ENCODE measurements around the gene NPVF. TPM values are rescaled to one million over a fixed set of nuclear protein-coding genes. Genes with fewer than 3 reads are reported as not detected.

Gene NPVF
- polyA plus RNA-seq, 1 donor, result not detected

GRCh38 chr7:25179325-25179724 lies 49.0 kb downstream of the NPVF start:
- no peak for DNase-seq

More at GRCh38 chr7:25179325-25179724, 49.0 kb downstream of the NPVF start:
- Histone ChIP-seq H3K9me3 (ENCODE audit: control insufficient read depth, low read depth, low read length) (no peaks in the 10 kb centered on the region), H3K27ac (ENCODE audit: low read length) (no peak overlapping the region), H3K27me3 (ENCODE audit: control insufficient read depth, insufficient read depth, low read length) (peaks cover 2% of the 10 kb centered on the region), H3K4me1 (ENCODE audit: control insufficient read depth, insufficient read depth, low read length) (peaks cover 4% of the 10 kb centered on the region), H3K4me3 (ENCODE audit: low read length) (peak overlapping the region; percentile 84), H3K36me3 (ENCODE audit: control insufficient read depth, insufficient read depth, low read length) (no peaks in the 10 kb centered on the region)
- 60% methylated on average over 2 of the region's 9 CpGs for WGBS (ENCODE audit: insufficient coverage, low lambda C conversion rate)

Other genes with a start within 250 kb of the NPVF start
- 32.4 TPM for gene OSBPL3, start 248.3 kb downstream of the NPVF start, polyA plus RNA-seq
- 117 TPM for gene CYCS, start 103.2 kb downstream of the NPVF start, polyA plus RNA-seq